Stimulated activated CD4-positive, alpha-beta T cell treated with anti-CD3 and anti-CD28 coated beads, Interleukin-4, amount 100 ng/mL, for 4 hours (primary cell): ENCODE results near the gene PCDHGC5.

Source experiments
- DNase-seq, 2 experiments: peaks; one replicate each; pipeline ENCODE4 v3.0.0-alpha.2; 2020

Gene PCDHGC5

GRCh38 chr5:141488591-141489561, at the start of gene PCDHGC5:
PCDHGC5 (plus strand) TSS chr5:141489081; CDS start chr5:141489241, 160 bp downstream.
- no peak for DNase-seq

- no peak for DNase-seq
These were observed 49.3 kb upstream of the PCDHGC5 start for GRCh38 chr5:141439411-141440141.

GRCh38 chr5:141440341-141440740, 48.5 kb upstream of the PCDHGC5 start:
- DNase-seq: no peak

DNA sequence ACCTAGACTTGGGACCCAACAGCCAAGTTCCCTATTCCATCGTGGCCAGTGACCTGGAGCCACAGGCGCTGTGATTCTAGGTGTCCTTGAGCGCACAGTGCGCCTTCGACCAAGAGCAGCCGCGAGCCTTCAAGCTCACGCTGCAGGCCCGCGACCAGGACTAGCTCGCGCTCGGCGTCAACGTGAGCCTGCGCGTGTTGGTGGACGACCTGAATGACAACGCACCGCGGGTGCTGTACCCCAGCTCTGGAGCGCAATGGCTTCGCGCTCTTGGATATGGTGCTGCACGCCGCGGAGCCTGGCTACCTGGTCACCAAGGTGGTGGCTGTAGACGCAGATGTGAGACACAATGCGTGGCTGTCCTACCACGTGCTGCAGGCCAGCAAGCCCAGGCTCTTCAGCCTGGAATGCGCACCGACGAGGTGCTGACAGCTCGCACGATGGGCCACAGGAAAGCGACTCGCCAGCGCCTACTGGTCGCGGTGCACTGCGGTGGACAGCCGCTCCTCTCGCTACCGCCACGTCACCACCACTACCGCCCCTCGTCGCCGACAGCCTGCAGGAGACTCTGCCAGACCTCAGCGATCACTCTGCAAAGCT, 47.2 kb upstream of the PCDHGC5 start:
- no peak for DNase-seq

DNA sequence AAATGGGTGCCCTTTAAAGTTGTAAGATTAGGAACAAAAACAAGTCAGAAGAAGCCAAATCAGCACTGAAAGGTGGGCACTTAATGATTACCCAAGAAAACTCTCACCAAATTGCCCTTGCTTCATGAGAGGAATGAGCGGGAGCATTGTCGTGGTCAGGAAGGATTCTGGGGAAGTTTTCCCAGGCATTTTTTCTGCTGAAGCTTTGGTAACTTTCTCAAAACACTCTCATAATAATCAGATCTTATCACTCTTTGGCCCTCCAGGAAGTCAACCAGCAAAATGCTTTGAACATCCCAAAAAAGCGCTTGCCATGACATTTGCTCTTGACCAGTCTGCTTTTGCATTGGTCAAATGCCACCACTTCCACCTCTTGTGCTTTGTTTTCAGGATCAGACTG, 23.5 kb upstream of the PCDHGC5 start:
- DNase-seq: no peak

- DNase-seq: peak; percentile 38 to 42
These were observed 13.2 kb upstream of the PCDHGC5 start, which contains the start of gene PCDHGC3 for GRCh38 chr5:141475625-141476131. PCDHGC3 (plus strand) TSS chr5:141475966; CDS start chr5:141476117, 151 bp downstream.

DNA sequence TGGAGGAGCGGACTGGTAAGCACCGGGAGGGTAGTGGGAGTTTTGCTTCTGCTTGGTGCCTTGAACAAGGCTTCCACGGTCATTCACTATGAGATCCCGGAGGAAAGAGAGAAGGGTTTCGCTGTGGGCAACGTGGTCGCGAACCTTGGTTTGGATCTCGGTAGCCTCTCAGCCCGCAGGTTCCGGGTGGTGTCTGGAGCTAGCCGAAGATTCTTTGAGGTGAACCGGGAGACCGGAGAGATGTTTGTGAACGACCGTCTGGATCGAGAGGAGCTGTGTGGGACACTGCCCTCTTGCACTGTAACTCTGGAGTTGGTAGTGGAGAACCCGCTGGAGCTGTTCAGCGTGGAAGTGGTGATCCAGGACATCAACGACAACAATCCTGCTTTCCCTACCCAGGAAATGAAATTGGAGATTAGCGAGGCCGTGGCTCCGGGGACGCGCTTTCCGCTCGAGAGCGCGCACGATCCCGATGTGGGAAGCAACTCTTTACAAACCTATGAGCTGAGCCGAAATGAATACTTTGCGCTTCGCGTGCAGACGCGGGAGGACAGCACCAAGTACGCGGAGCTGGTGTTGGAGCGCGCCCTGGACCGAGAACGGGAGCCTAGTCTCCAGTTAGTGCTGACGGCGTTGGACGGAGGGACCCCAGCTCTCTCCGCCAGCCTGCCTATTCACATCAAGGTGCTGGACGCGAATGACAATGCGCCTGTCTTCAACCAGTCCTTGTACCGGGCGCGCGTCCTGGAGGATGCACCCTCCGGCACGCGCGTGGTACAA, 12.6 kb upstream of the PCDHGC5 start:
- DNase-seq: no peak

GRCh38 chr5:141477044-141477575, 11.8 kb upstream of the PCDHGC5 start:
- DNase-seq: no peak

DNA sequence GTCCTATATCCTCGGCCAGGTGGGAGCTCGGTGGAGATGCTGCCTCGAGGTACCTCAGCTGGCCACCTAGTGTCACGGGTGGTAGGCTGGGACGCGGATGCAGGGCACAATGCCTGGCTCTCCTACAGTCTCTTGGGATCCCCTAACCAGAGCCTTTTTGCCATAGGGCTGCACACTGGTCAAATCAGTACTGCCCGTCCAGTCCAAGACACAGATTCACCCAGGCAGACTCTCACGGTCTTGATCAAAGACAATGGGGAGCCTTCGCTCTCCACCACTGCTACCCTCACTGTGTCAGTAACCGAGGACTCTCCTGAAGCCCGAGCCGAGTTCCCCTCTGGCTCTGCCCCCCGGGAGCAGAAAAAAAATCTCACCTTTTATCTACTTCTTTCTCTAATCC, 11.1 kb upstream of the PCDHGC5 start:
- DNase-seq: no peak

- DNase-seq: no peak
These were observed 10.4 kb upstream of the PCDHGC5 start for GRCh38 chr5:141478321-141478945.

DNA sequence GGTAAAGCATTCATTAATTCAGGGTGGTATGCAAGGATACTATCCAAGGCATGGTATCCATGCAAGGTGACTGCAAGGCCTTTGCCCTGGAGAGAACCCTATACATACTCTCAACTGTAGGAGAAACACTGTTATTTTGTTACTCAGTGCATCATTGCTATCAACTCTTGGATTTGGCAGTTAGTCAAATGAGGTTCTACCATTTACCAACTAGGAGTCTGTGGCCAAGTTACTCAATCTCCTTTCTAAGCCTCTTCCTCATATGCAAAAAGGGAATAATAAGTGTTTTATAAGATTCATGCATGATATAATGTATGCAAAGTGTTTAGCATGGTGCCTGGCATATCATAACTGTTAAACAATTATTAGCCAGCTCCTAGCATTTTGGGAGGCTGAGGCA, 9.1 kb upstream of the PCDHGC5 start:
- DNase-seq: no peak

- DNase-seq: no peak
These were observed 5.0 kb upstream of the PCDHGC5 start for GRCh38 chr5:141483902-141484301.

DNA sequence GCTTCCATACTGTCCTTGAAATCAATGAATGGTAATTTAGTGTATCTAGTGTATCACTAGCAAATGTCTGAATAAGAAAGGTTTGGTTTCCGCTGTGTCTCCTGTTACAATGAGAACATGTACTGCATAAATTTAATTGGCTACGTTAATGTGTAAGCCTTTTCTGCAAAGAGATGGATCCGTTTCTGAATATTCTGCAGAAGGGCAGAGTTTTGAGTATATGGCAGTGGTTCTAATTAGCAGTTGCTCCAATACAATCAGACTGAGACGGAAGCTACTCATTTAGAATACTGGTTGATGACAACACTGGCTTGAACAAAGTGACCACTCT, 4.6 kb upstream of the PCDHGC5 start:
- no peak for DNase-seq

- DNase-seq: no peak
These were observed 4.1 kb upstream of the PCDHGC5 start, which contains the start of gene PCDHGC4 for GRCh38 chr5:141484641-141485311. PCDHGC4 (plus strand) TSS chr5:141485030; CDS start chr5:141485174, 144 bp downstream.

DNA sequence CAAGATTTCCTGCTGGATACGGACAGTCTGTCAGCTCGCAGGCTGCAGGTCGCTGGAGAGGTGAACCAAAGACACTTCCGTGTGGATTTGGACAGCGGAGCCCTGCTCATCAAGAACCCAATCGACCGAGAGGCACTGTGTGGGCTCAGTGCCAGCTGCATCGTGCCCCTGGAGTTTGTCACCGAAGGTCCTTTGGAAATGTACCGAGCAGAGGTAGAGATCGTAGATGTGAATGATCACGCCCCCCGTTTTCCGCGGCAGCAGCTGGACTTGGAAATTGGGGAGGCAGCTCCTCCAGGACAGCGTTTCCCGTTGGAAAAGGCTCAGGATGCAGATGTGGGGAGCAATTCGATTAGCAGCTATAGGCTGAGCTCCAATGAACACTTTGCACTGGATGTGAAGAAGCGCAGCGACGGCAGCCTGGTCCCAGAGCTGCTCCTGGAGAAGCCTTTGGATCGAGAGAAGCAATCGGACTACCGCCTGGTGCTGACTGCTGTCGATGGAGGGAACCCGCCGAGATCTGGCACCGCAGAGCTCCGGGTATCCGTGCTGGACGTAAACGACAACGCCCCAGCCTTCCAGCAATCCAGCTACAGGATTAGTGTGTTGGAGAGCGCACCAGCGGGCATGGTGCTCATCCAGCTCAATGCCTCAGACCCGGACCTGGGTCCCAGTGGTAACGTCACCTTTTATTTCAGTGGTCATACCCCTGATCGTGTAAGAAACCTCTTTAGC, 3.4 kb upstream of the PCDHGC5 start:
- DNase-seq: no peak

DNA sequence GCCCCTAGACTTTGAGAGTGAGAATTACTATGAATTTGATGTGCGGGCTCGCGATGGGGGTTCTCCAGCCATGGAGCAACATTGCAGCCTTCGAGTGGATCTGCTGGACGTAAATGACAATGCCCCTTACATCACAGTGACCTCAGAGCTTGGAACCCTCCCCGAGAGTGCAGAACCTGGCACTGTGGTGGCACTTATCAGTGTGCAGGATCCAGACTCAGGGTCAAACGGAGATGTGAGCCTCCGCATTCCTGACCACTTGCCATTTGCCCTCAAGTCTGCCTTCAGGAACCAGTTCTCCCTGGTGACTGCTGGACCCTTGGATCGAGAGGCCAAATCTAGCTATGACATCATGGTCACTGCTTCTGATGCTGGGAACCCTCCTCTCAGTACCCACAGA, 2.8 kb upstream of the PCDHGC5 start:
- DNase-seq: no peak

GRCh38 chr5:141487131-141487530, 1.8 kb upstream of the PCDHGC5 start:
- no peak for DNase-seq

DNA sequence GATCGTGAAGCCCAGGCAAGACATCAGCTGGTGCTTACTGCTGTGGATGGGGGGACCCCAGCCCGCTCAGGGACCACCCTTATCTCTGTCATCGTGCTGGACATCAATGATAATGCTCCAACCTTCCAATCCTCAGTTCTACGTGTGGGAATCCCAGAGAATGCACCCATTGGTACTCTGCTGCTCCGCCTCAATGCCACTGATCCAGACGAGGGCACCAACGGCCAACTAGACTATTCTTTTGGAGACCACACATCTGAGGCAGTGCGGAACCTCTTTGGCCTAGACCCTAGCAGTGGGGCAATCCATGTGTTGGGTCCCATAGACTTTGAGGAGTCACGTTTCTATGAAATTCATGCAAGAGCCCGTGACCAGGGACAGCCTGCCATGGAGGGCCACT, 960 bp downstream of the PCDHGC5 start:
- no peak for DNase-seq

DNA sequence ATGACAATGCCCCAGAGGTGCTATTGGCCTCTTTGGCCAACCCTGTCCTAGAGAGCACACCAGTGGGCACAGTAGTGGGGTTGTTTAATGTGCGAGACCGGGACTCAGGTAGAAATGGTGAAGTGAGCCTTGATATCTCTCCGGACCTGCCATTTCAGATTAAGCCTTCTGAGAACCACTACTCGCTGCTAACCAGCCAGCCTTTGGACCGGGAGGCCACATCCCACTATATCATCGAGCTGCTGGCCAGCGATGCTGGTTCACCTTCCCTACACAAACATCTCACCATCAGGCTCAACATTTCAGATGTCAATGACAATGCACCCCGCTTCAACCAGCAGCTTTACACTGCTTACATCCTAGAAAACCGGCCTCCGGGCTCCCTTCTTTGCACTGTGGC, 1.4 kb downstream of the PCDHGC5 start:
- DNase-seq: no peak

DNA sequence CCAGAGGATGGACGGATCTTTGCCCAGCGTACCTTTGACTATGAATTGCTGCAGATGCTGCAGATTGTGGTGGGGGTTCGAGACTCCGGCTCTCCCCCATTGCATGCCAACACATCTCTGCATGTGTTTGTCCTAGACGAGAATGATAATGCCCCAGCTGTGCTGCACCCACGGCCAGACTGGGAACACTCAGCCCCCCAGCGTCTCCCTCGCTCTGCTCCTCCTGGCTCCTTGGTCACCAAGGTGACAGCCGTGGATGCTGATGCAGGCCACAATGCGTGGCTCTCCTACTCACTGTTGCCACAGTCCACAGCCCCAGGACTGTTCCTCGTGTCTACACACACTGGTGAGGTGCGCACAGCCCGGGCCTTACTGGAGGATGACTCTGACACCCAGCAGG, 1.9 kb downstream of the PCDHGC5 start:
- no peak for DNase-seq
